HG02759 (cell line): Measurements from ENCODE around the gene DNAJB14.

ENCODE experiments used
- ATAC-seq: cut with Tn5 transposase; IDR thresholded peaks from one replicate; pipeline ENCODE4 v1.9.1; 2021; ENCODE audit warnings: mild to moderate bottlenecking, moderate library complexity; ENCODE audit not compliant: unreplicated experiment

The DNAJB14 gene

GRCh38 chr4:99945718-99946355 lies 581 bp downstream of the DNAJB14 start:
- peak; percentile 2 for ATAC-seq

GRCh38 chr4:99943904-99944437 lies 2.4 kb downstream of the DNAJB14 start:
- ATAC-seq = no peak

DNA sequence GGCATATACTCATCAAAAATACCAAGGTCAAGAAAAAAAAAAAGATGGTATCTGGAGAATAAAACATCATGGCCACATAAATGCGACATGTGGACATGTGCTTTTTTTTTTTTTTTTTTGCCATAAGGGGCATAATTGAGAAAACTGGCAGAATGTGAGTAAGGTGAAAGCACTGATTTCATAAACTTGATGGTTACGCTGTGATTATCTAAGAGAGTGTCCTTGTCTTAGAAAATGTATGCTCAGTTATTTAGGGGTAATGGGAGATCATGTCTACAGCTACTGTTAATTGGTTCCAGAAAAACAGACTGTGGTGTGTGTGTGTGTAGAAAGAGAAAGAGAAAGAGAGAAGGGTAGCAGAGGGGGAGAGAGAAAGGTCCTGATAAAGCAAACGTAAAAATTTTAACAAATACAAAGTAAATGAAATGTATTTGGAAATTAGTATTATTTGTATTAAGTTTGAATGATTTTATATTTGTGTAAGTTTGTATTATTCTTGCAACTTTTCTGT lies 8.1 kb downstream of the DNAJB14 start:
- no peak for ATAC-seq

DNA sequence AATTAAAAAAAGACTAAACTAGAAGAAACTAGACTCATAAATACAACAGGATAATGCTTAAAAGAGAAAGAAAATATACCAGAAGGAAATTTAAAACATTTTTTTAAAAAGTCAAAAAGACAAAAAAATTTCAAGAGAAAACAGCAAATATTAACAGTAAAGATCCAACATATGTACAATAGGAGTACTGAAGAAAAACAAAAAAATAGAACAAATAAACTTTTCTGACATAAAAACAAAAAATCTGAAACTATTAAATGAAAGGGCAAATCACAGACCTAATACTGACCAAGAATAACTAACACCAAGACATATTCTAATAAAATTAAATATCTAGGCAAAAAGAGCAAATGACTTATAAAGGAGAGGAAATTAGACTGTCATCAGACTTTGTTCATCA lies 11.5 kb downstream of the DNAJB14 start:
- ATAC-seq = no peak

- ATAC-seq = no peak
Measured at GRCh38 chr4:99927566-99927965, 18.9 kb downstream of the DNAJB14 start.

GRCh38 chr4:99921174-99921573 lies 25.2 kb downstream of the DNAJB14 start:
- no peak for ATAC-seq

DNA sequence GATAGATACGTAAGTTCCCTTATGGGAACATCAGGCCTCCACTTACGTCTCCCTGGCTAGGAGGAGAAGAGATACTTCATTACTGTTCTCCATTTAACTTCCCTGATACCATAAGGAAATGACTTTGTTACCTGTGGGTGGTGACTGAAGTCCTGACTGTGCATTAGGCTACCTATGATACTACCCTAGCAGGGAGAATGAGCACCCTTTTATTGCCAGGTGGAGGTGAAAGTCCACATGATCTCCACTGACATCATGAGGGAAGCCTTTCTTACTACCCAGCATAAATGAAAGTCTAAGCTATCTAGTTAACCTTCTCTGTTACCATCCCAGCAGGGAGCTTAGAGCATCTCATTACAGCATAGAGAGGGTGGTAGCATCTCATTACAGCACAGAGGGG lies 27.8 kb downstream of the DNAJB14 start:
- no peak for ATAC-seq

DNA sequence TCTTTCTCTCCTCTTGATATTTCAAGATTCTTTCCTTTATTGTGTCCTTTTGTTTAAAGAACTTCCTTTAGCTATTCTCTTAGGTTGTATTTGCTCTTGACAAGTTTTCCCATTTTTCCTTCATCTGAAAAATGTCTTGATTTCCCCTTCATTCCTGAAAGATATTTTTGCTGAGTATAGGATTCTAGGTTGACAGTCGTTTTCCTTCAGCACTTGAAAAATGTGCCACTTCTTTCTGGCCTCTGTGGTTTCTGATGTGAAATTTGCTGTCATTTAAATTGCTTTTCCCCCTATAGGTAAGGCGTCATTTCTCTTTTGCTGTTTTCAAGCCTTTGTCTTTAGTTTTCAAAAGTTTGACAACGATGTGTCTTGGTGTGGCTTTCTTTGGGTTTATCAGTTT lies 28.8 kb downstream of the DNAJB14 start:
- no peak for ATAC-seq

DNA sequence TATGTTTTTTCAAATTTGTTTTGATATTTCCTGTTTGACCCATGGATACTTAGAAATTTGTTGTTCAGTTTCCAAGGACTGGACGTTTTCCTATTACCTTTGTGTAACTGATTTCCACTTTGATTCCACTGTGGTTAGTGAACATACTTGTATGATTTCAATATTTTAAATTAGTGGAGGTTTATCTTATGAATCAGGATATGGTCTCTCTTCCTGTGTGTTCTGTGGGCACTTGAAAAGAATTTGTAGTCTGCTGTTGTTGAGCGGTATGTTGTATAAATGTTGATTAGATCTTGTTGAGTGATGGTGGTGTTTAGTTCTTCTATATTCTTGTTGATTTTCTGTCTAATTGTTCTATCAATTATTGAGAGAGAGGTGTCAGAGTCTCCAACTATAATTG lies 31.0 kb downstream of the DNAJB14 start:
- no peak for ATAC-seq

DNA sequence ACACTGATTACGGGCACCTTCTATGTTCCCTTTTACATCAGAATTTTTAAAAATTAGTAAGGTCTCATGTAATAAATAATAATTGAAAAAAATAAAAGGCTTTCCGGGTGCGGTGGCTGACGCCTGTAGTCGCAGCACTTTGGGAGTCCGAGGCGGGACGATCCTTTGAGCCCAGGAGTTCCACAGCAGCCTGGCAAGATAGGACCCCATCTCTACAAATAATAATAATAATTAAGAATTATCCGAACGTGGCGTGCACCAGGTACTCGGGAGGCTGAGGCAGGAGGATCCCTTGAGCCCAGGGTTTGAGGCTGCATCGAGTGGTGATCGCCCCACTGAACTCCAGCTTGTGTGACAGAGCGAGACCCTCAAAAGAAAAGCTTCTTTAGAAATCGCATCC lies 51.4 kb downstream of the DNAJB14 start:
- ATAC-seq = no peak

- peak; percentile 100 for ATAC-seq
Measured at GRCh38 chr4:99894161-99894997, 52.0 kb downstream of the DNAJB14 start, which contains the start of gene LAMTOR3. TSS of gene LAMTOR3 (minus strand) at chr4:99894427. CDS start at chr4:99893963, 464 bp downstream.

- ATAC-seq = no peak
Measured at GRCh38 chr4:99893839-99894160, 52.6 kb downstream of the DNAJB14 start.

- ATAC-seq = no peak
Measured at GRCh38 chr4:99893029-99893428, 53.4 kb downstream of the DNAJB14 start.

- ATAC-seq = no peak
Measured at GRCh38 chr4:99891351-99891750, 55.1 kb downstream of the DNAJB14 start.

DNA sequence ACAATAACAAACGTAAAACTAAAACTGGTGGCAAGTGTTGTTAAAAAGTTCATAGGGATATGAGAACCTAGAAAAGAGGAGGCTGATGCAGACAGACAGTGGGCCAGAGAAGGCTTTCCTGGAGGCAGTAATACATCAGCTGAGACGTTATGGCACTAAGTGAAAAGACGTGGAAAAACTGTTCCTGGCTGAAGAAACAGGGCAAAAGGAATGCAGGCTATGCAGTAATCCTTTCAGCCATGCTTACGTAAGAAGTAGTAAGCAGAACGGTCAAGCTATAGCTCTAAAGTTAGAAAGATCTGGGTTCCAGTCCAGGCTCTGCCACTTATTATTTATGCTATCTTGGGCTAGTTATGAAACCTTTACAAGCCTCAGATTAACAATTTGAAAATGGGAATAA lies 58.6 kb downstream of the DNAJB14 start:
- ATAC-seq = no peak

- ATAC-seq = no peak
Measured at GRCh38 chr4:99886146-99886545, 60.3 kb downstream of the DNAJB14 start.

GRCh38 chr4:99885687-99886086 lies 60.7 kb downstream of the DNAJB14 start:
- no peak for ATAC-seq

DNA sequence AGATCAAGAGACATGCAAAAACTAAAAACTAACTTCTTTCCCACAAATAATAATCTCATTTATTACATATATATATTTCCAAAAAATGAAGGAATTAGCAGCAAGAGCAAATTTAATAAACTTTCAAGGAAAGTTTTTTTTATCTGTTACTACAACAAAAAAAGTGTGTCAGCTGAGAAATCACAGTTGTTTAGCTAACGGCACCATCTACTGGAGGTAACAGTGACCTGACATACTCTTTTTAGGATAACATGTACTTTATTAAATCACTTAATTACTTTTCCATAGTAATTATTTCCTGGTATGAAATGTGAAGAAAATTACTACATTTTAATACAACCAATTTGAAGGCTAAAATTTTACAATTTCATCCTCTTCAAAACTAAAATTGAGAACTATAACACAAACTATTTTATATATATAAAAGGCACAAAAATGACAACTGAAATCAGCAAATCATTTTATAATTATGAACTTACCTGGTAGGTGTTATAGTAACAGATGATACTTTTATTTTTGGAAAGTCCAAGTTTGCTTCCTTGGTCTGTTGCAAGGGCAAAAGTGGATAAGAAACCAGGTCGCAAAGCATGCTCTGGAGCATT lies 61.3 kb downstream of the DNAJB14 start:
- no peak for ATAC-seq

DNA sequence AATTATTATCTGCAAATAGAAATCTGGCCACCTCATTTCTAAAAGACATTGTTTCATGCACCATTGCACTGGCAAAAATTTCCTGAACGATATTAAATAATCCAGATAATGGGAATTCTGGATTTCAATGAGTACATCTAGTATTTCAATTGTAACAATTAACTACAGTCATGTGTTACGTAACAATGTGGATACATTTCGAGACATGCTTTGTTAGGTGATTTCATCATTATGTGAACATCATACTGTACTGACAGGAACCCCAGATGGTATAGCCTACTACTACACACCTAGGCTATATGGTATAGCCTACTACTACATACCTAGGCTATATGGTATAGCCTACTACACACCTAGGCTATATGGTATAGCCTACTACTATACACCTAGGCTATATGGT lies 67.0 kb downstream of the DNAJB14 start:
- no peak for ATAC-seq

- ATAC-seq = no peak
Measured at GRCh38 chr4:99878604-99879003, 67.8 kb downstream of the DNAJB14 start.

DNA sequence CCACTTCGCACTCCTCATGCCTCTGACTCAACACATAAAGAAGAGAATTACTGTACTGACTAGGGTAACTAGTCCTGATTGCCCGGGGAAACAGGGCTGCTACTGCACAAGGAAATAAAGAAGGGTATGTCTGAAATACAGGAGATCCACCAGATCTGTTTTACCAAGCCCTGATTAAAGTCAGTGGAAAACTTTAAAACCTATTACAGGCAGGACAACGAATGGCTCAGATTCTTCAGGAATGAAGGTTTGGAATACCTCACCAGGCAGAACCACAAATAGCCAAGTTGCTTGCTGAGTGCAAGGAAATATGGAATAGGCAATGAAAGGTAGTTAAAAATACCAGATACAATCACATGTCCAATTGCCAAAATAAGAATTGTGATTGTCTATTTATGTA lies 69.5 kb downstream of the DNAJB14 start:
- no peak for ATAC-seq

- ATAC-seq = no peak
Measured at GRCh38 chr4:99875071-99875470, 71.3 kb downstream of the DNAJB14 start.
